MG63 (cell line): ENCODE data around the gene ANKS1B. TPM values are rescaled to one million over a fixed set of nuclear protein-coding genes. Genes with fewer than 3 reads are reported as not detected.

Source experiments
- DNase-seq: peaks from one replicate; pipeline ENCODE4 v3.0.0-alpha.2; 2020
- H3K27me3 ChIP-seq: fragments of 250-450 bp; sonication (Bioruptor Pico); 2 replicates; pipeline ENCODE4 v1.5.1; 2020; ENCODE audit warnings: mild to moderate bottlenecking, moderate library complexity
- H3K36me3 ChIP-seq: fragments of 250-450 bp; sonication (Bioruptor Pico); 2 replicates; pipeline ENCODE4 v1.5.1; 2020; ENCODE audit warnings: mild to moderate bottlenecking, moderate library complexity
- H3K4me3 ChIP-seq: fragments of 250-450 bp; sonication (Bioruptor Pico); 2 replicates; pipeline ENCODE4 v1.5.1; 2020; ENCODE audit warnings: mild to moderate bottlenecking, moderate library complexity
- H3K9me3 ChIP-seq: fragments of 250-450 bp; sonication (Bioruptor Pico); 2 replicates; pipeline ENCODE4 v1.5.1; 2020; ENCODE audit warnings: mild to moderate bottlenecking, moderate library complexity
- total RNA-seq: library from RNA; depleted of rRNA; stranded (reverse); fragments of >200 nt; shearing (Covaris generic); gene quantifications from 2 replicates; pipeline ENCODE4 v1.2.3, GENCODE V29; 2014; ENCODE audit warnings: low replicate concordance

ANKS1B gene
- total RNA-seq, 1 experiment from 2014 or later, result 0.10 TPM

- Histone ChIP-seq H3K4me3 (no peak overlapping the region), H3K27me3 (peaks cover 2% of the 10 kb centered on the region; the same call in 1 of the 2 replicates), H3K9me3 (no peaks in the 10 kb centered on the region), H3K36me3 (no peaks in the 10 kb centered on the region)
- DNase-seq, result no peak
Observed at GRCh38 chr12:98828802-98829600, 1155.7 kb downstream of the ANKS1B start.

- H3K4me3 ChIP-seq, result no peak overlapping the region
- no peak for DNase-seq
- H3K9me3 ChIP-seq, result no peaks in the 10 kb centered on the region
- no peaks in the 10 kb centered on the region for H3K36me3 ChIP-seq
- peaks cover 2% of the 10 kb centered on the region; the same call in 1 of the 2 replicates for H3K27me3 ChIP-seq
Observed at GRCh38 chr12:98823012-98823411, 1161.7 kb downstream of the ANKS1B start.

- no peak for DNase-seq
- Histone ChIP-seq H3K9me3 (no peaks in the 10 kb centered on the region), H3K27me3 (no peaks in the 10 kb centered on the region), H3K36me3 (no peaks in the 10 kb centered on the region), H3K4me3 (no peak overlapping the region)
Observed at GRCh38 chr12:98821866-98822265, 1162.9 kb downstream of the ANKS1B start.

GRCh38 chr12:98821232-98821631, 1163.5 kb downstream of the ANKS1B start:
- DNase-seq, result no peak
- Histone ChIP-seq H3K9me3 (no peaks in the 10 kb centered on the region), H3K4me3 (no peak overlapping the region), H3K36me3 (no peaks in the 10 kb centered on the region), H3K27me3 (no peaks in the 10 kb centered on the region)

- Histone ChIP-seq H3K4me3 (no peak overlapping the region), H3K36me3 (no peaks in the 10 kb centered on the region), H3K27me3 (no peaks in the 10 kb centered on the region), H3K9me3 (no peaks in the 10 kb centered on the region)
- no peak for DNase-seq
Observed at GRCh38 chr12:98819821-98820404, 1164.8 kb downstream of the ANKS1B start.

GRCh38 chr12:98819071-98819470, 1165.7 kb downstream of the ANKS1B start:
- no peaks in the 10 kb centered on the region for H3K9me3 ChIP-seq
- H3K27me3 ChIP-seq, result no peaks in the 10 kb centered on the region
- no peak for DNase-seq
- no peak overlapping the region for H3K4me3 ChIP-seq
- H3K36me3 ChIP-seq, result no peaks in the 10 kb centered on the region

GRCh38 chr12:98818239-98818638, 1166.5 kb downstream of the ANKS1B start:
- Histone ChIP-seq H3K27me3 (no peaks in the 10 kb centered on the region), H3K36me3 (no peaks in the 10 kb centered on the region), H3K9me3 (no peaks in the 10 kb centered on the region), H3K4me3 (no peak overlapping the region)
- DNase-seq, result no peak

GRCh38 chr12:98817742-98818141, 1167.0 kb downstream of the ANKS1B start:
- DNase-seq, result no peak
- no peaks in the 10 kb centered on the region for H3K27me3 ChIP-seq
- no peaks in the 10 kb centered on the region for H3K36me3 ChIP-seq
- no peaks in the 10 kb centered on the region for H3K9me3 ChIP-seq
- H3K4me3 ChIP-seq, result no peak overlapping the region

GRCh38 chr12:98816720-98817119, 1168.0 kb downstream of the ANKS1B start:
- H3K36me3 ChIP-seq, result no peaks in the 10 kb centered on the region
- H3K4me3 ChIP-seq, result no peak overlapping the region
- DNase-seq, result no peak
- H3K9me3 ChIP-seq, result no peaks in the 10 kb centered on the region
- no peaks in the 10 kb centered on the region for H3K27me3 ChIP-seq

- Histone ChIP-seq H3K36me3 (no peaks in the 10 kb centered on the region), H3K4me3 (no peak overlapping the region), H3K9me3 (no peaks in the 10 kb centered on the region), H3K27me3 (no peaks in the 10 kb centered on the region)
- DNase-seq, result no peak
Observed at GRCh38 chr12:98814254-98814653, 1170.5 kb downstream of the ANKS1B start.

- Histone ChIP-seq H3K36me3 (no peaks in the 10 kb centered on the region), H3K9me3 (no peaks in the 10 kb centered on the region), H3K4me3 (no peak overlapping the region), H3K27me3 (no peaks in the 10 kb centered on the region; the same call in 1 of the 2 replicates)
- no peak for DNase-seq
Observed at GRCh38 chr12:98812225-98812624, 1172.5 kb downstream of the ANKS1B start.

- H3K36me3 ChIP-seq, result no peaks in the 10 kb centered on the region
- H3K4me3 ChIP-seq, result no peak overlapping the region
- no peaks in the 10 kb centered on the region for H3K9me3 ChIP-seq
- no peaks in the 10 kb centered on the region; the same call in 1 of the 2 replicates for H3K27me3 ChIP-seq
- DNase-seq, result no peak
Observed at GRCh38 chr12:98808243-98808875, 1176.4 kb downstream of the ANKS1B start.

- DNase-seq, result no peak
- H3K27me3 ChIP-seq, result no peaks in the 10 kb centered on the region; the same call in 1 of the 2 replicates
- H3K36me3 ChIP-seq, result no peaks in the 10 kb centered on the region
- no peak overlapping the region for H3K4me3 ChIP-seq
- H3K9me3 ChIP-seq, result no peaks in the 10 kb centered on the region
Observed at GRCh38 chr12:98807187-98807586, 1177.5 kb downstream of the ANKS1B start.

GRCh38 chr12:98803468-98804209, 1181.1 kb downstream of the ANKS1B start:
- Histone ChIP-seq H3K36me3 (no peaks in the 10 kb centered on the region), H3K27me3 (peaks cover 7% of the 10 kb centered on the region; the same call in 1 of the 2 replicates), H3K9me3 (no peaks in the 10 kb centered on the region), H3K4me3 (no peak overlapping the region)
- DNase-seq, result no peak

- Histone ChIP-seq H3K27me3 (peaks cover 19% of the 10 kb centered on the region), H3K4me3 (no peak overlapping the region), H3K9me3 (no peaks in the 10 kb centered on the region), H3K36me3 (no peaks in the 10 kb centered on the region)
- no peak for DNase-seq
Observed at GRCh38 chr12:98799822-98800221, 1184.9 kb downstream of the ANKS1B start.

GRCh38 chr12:98799146-98799810, 1185.5 kb downstream of the ANKS1B start:
- H3K27me3 ChIP-seq, result peaks cover 19% of the 10 kb centered on the region
- no peaks in the 10 kb centered on the region for H3K9me3 ChIP-seq
- no peak for DNase-seq
- no peak overlapping the region for H3K4me3 ChIP-seq
- no peaks in the 10 kb centered on the region for H3K36me3 ChIP-seq
